Neural crest cell (in vitro differentiated cells): ENCODE results near the gene PNPLA7. TPM values are rescaled to one million over a fixed set of nuclear protein-coding genes. Genes with fewer than 3 reads are reported as not detected.
"Not testable (repeated sequence)": the region's sequence is repeated elsewhere in the genome, so short reads cannot be mapped to it uniquely, and the experiment has no call there.

Source experiments
- DNase-seq: peaks from one replicate; pipeline ENCODE4 v3.0.0; 2021; ENCODE audit warnings: low read depth, mixed read lengths, low spot score
- H3K27ac Mint-ChIP-seq: one replicate; pipeline ENCODE4 v1.8.0; 2021; ENCODE audit warnings: mild to moderate bottlenecking, mixed read lengths; ENCODE audit not compliant: unreplicated experiment
- H3K27me3 Mint-ChIP-seq: 2 replicates; pipeline ENCODE4 v1.8.0; 2021; ENCODE audit warnings: low read depth, mild to moderate bottlenecking, mixed read lengths
- H3K36me3 Mint-ChIP-seq: 2 replicates; pipeline ENCODE4 v1.8.0; 2021; ENCODE audit warnings: low read depth, mild to moderate bottlenecking, mixed read lengths
- H3K4me1 Mint-ChIP-seq: 2 replicates; pipeline ENCODE4 v1.8.0; 2021; ENCODE audit warnings: mixed read lengths
- H3K4me3 Mint-ChIP-seq: one replicate; pipeline ENCODE4 v1.8.0; 2021; ENCODE audit warnings: mild to moderate bottlenecking, mixed read lengths
- H3K9me3 Mint-ChIP-seq: 2 replicates; pipeline ENCODE4 v1.8.0; 2021; ENCODE audit warnings: mixed read lengths
- total RNA-seq: library from RNA; stranded (reverse); gene quantifications from 2 replicates; pipeline ENCODE4 v1.2.1, GENCODE V29; 2021
- TF ChIP-seq, protein P1 (sequence below): fragments of 200-600 bp; sonication (generic); conservative IDR thresholded peaks from 2 replicates; pipeline ENCODE4 v1.5.0; 2021; ENCODE audit warnings: antibody characterized with exemption, mild to moderate bottlenecking

PNPLA7 gene
- total RNA-seq, 1 donor from 2014 or later, result 2.2 TPM

DNA sequence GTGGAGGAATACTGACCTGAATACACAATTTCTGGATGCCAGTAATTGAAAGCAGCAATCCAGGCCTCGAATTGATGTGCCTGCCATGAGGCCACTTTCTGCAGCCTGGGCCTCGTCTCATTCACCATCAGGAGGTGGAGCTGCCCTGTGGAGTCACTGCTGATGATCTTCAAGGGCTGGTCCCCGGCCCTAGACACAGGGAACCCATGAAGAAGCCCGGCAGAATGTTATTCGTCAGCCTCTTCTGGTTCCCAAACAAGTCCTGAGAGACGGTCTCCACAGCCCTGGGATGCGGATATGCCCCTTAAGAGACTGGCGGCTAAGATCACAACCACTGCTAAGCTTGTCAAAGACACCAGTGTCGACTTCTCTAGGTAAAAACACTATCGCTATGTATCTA is 24.0 kb upstream of the PNPLA7 start:
- TF ChIP-seq, protein P1, sequence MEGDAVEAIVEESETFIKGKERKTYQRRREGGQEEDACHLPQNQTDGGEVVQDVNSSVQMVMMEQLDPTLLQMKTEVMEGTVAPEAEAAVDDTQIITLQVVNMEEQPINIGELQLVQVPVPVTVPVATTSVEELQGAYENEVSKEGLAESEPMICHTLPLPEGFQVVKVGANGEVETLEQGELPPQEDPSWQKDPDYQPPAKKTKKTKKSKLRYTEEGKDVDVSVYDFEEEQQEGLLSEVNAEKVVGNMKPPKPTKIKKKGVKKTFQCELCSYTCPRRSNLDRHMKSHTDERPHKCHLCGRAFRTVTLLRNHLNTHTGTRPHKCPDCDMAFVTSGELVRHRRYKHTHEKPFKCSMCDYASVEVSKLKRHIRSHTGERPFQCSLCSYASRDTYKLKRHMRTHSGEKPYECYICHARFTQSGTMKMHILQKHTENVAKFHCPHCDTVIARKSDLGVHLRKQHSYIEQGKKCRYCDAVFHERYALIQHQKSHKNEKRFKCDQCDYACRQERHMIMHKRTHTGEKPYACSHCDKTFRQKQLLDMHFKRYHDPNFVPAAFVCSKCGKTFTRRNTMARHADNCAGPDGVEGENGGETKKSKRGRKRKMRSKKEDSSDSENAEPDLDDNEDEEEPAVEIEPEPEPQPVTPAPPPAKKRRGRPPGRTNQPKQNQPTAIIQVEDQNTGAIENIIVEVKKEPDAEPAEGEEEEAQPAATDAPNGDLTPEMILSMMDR, result no peak
- H3K27ac Mint-ChIP-seq, result no peak overlapping the region
- H3K4me1 Mint-ChIP-seq, result peaks cover 22% of the 10 kb centered on the region
- DNase-seq, result no peak
- H3K36me3 Mint-ChIP-seq, result peaks cover 16% of the 10 kb centered on the region
- no peaks in the 10 kb centered on the region for H3K9me3 Mint-ChIP-seq
- no peaks in the 10 kb centered on the region for H3K27me3 Mint-ChIP-seq
- H3K4me3 Mint-ChIP-seq, result peak overlapping the region; percentile 15

DNA sequence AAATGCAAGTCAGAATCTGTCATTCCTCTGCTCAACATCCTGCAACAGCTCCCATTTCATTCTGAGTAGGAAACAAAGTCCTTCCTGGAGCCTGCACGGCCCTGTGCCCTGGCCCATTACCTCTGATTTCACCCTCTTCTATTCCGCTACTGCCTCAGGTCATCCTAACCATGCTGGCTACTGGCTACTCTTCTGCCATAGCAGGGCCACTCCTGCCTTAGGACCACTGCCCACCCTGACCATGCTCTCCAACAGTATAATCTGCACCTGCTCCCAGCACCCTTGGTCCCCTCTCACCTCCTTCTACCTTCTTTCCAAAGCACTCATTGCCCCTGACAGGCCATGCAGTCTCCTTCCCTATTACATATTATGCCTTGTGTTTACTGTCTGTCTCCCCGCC is 20.4 kb upstream of the PNPLA7 start:
- Mint-ChIP-seq H3K9me3 (no peaks in the 10 kb centered on the region), H3K27me3 (no peaks in the 10 kb centered on the region), H3K27ac (no peak overlapping the region), H3K4me3 (peak overlapping the region; percentile 64), H3K4me1 (peaks cover under 1% of the 10 kb centered on the region), H3K36me3 (peaks cover 16% of the 10 kb centered on the region)
- TF ChIP-seq, protein P1, result no peak
- no peak for DNase-seq

DNA sequence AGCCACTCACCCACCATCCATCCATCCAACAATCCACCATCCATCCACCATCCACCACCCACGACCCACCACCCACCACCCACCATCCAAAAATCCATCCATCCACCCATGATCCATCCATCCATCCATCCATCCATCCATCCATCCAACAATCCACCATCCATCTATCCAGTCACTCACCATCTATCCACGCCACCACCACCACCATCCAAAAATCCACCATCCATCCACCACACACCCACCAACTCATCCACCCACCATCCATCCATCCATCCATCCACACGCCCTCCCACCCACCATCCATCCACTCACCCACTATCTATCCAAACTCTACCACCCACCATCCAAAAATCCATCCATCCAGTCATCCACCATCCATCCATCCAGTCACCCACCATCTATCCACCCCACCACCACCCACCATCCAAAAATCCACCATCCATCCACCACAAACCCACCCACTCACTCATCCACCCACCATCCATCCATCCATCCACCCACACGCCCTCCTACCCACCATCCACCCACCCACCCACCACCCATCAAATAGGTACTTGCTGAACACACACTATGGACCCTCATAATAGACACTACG is 19.5 kb upstream of the PNPLA7 start:
- Mint-ChIP-seq H3K9me3 (no peaks in the 10 kb centered on the region), H3K27ac (no peak overlapping the region), H3K4me3 (no peak overlapping the region), H3K36me3 (peaks cover 13% of the 10 kb centered on the region), H3K27me3 (no peaks in the 10 kb centered on the region), H3K4me1 (no peaks in the 10 kb centered on the region)
- TF ChIP-seq, protein P1, result no peak
- no peak for DNase-seq

DNA sequence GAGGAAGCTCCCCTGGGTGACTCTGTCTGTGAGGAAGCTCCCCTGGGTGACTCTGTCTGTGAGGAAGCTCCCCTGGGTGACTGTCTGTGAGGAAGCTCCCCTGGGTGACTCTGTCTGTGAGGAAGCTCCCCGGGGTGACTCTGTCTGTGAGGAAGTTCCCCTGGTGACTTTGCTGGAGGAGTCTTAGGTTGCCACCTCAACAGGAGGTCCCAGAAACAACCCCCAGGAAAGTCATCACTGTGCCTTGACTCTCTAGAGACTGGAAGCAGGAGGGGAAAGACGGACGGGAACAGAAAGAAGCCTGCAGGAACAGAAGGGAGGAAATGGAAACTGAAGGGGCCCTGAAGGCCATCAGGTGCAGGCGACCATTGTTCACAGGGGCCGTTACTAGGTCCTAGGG is 18.2 kb upstream of the PNPLA7 start:
- not testable (repeated sequence) for H3K4me3 Mint-ChIP-seq, H3K27me3 Mint-ChIP-seq, H3K27ac Mint-ChIP-seq, H3K4me1 Mint-ChIP-seq, DNase-seq, H3K9me3 Mint-ChIP-seq
- H3K36me3 Mint-ChIP-seq, result peaks cover 20% of the 10 kb centered on the region

DNA sequence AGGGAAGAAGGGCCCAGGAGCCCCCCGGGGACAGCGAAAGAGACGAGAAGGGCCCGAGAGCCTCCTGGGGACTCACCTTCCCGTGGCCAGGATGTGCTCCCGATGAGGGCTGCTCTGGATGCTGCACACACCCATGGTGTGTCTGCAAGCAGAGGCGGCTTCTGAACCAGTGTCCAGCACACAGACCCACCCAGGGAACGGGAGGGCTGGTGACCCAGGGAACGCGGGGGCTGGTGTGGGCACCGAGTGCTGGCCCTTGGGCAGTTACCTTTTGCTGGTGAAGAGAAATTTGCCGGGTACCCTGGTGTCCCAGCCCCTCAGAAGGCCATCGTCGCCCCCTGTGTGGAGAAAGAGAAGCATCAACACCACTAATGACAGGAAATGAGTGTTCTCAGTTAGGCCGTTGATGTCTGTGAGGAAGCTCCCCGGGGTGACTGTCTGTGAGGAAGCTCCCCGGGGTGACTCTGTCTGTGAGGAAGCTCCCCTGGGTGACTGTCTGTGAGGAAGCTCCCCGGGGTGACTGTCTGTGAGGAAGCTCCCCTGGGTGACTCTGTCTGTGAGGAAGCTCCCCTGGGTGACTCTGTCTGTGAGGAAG is 14.7 kb upstream of the PNPLA7 start:
- no peak overlapping the region for H3K4me3 Mint-ChIP-seq
- no peaks in the 10 kb centered on the region for H3K9me3 Mint-ChIP-seq
- no peak overlapping the region for H3K27ac Mint-ChIP-seq
- no peaks in the 10 kb centered on the region for H3K4me1 Mint-ChIP-seq
- H3K36me3 Mint-ChIP-seq, result peaks cover 25% of the 10 kb centered on the region
- TF ChIP-seq, protein P1, result no peak
- DNase-seq, result no peak
- H3K27me3 Mint-ChIP-seq, result no peaks in the 10 kb centered on the region

DNA sequence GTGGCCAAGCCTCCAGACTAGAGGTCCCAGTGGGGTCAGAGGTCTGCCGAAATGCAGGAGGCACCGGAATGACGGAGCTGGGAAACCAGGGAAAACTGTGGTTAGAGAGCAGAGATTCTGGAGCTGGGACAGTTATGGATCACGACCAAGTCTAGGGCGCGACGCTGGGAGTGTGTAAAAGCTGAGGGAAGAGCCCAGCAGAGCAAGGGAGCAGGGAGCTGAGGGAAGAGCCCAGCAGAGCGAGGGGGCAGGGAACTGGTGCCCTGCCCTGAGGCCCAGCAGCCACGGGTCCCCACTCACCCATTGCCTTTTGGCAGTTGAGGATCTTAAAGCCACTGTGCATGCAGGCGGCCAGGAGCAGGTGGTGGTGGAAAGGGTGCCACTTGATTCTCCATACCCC is 13.9 kb upstream of the PNPLA7 start:
- no peak overlapping the region for H3K27ac Mint-ChIP-seq
- no peaks in the 10 kb centered on the region for H3K4me1 Mint-ChIP-seq
- H3K4me3 Mint-ChIP-seq, result no peak overlapping the region
- H3K27me3 Mint-ChIP-seq, result no peaks in the 10 kb centered on the region
- no peaks in the 10 kb centered on the region for H3K9me3 Mint-ChIP-seq
- TF ChIP-seq, protein P1, result no peak
- DNase-seq, result no peak
- H3K36me3 Mint-ChIP-seq, result peaks cover 31% of the 10 kb centered on the region
